HG03378 (cell line): ENCODE results near the gene ZNF738.
A peak's percentile ranks its signal among the peaks of the same experiment; 100 is the strongest.
"Not testable (repeated sequence)": the region's sequence is repeated elsewhere in the genome, so short reads cannot be mapped to it uniquely, and the experiment has no call there.

Experiments used
- ATAC-seq: cut with Tn5 transposase; IDR thresholded peaks from one replicate; pipeline ENCODE4 v1.9.1; 2021; ENCODE audit warnings: mild to moderate bottlenecking, moderate library complexity; ENCODE audit not compliant: unreplicated experiment

Gene ZNF738

GRCh38 chr19:21358768-21359451 is at the start of gene ZNF738:
TSS of gene ZNF738 (plus strand) at chr19:21359000. CDS start at chr19:21359141, 141 bp downstream.
- peak; percentile 97 for ATAC-seq

- ATAC-seq, result not testable (repeated sequence)
These were observed 46.0 kb upstream of the ZNF738 start for GRCh38 chr19:21312807-21313206.

- ATAC-seq, result no peak
These were observed 44.1 kb upstream of the ZNF738 start for GRCh38 chr19:21314676-21315075.

GRCh38 chr19:21317821-21318220 is 41.0 kb upstream of the ZNF738 start:
- ATAC-seq, result no peak

GRCh38 chr19:21321134-21321533 is 37.7 kb upstream of the ZNF738 start:
- no peak for ATAC-seq

GRCh38 chr19:21321996-21322395 is 36.8 kb upstream of the ZNF738 start:
- no peak for ATAC-seq

- ATAC-seq, result no peak
These were observed 36.3 kb upstream of the ZNF738 start for GRCh38 chr19:21322528-21322927.

- no peak for ATAC-seq
These were observed 35.8 kb upstream of the ZNF738 start for GRCh38 chr19:21323000-21323399.

GRCh38 chr19:21326169-21326568 is 32.6 kb upstream of the ZNF738 start:
- no peak for ATAC-seq

- ATAC-seq, result no peak
These were observed 30.4 kb upstream of the ZNF738 start for GRCh38 chr19:21328406-21328805.

- peak; percentile 99 for ATAC-seq
These were observed 29.8 kb upstream of the ZNF738 start, which contains the start of gene ZNF708 for GRCh38 chr19:21328885-21329605. TSS of gene ZNF708 (minus strand) at chr19:21329410. CDS start at chr19:21329212, 198 bp downstream.

GRCh38 chr19:21335721-21336120 is 23.1 kb upstream of the ZNF738 start:
- ATAC-seq, result no peak

GRCh38 chr19:21344841-21345240 is 14.0 kb upstream of the ZNF738 start:
- ATAC-seq, result not testable (repeated sequence)

GRCh38 chr19:21352830-21353229 is 6.0 kb upstream of the ZNF738 start:
- ATAC-seq, result no peak

GRCh38 chr19:21362291-21362690 is 3.5 kb downstream of the ZNF738 start:
- ATAC-seq, result no peak

GRCh38 chr19:21383980-21384582 is 25.3 kb downstream of the ZNF738 start:
- no peak for ATAC-seq

- no peak for ATAC-seq
These were observed 37.3 kb downstream of the ZNF738 start for GRCh38 chr19:21396121-21396520.

- peak; percentile 100 for ATAC-seq
These were observed 38.2 kb downstream of the ZNF738 start, which contains the start of gene ZNF493 for GRCh38 chr19:21396893-21397572. TSS of gene ZNF493 (plus strand) at chr19:21397133. CDS start at chr19:21397238, 105 bp downstream.

GRCh38 chr19:21398851-21399250 is 40.1 kb downstream of the ZNF738 start:
- ATAC-seq, result no peak

- ATAC-seq, result no peak
These were observed 43.6 kb downstream of the ZNF738 start for GRCh38 chr19:21402303-21402985.

GRCh38 chr19:21410166-21410565 is 51.4 kb downstream of the ZNF738 start:
- no peak for ATAC-seq
